ENCODE results near the gene SOCS6.
"Not testable (repeated sequence)": the region's sequence is repeated elsewhere in the genome, so short reads cannot be mapped to it uniquely, and the experiment has no call there.

SOCS6 gene

DNA sequence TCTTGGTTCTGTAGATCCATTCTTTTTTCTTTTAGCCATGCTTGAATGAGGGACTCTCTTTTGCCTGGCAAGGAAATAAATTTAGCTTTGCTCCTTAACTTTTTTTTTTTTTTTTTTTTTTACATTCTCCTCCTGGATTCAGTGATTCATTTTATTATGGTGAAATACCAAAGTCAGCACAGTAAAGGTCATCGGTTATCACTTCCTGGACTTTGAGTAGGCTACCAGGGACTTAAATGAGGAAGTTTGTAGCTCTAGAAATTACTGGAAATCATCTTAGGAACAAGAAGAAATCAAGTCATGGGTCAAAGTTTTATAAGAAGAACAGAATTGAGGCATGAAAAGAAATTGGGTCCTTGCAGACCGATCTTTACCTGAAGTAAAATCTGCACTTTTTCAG is 75.0 kb downstream of the SOCS6 start:
- DNase-seq = no peak

DNA sequence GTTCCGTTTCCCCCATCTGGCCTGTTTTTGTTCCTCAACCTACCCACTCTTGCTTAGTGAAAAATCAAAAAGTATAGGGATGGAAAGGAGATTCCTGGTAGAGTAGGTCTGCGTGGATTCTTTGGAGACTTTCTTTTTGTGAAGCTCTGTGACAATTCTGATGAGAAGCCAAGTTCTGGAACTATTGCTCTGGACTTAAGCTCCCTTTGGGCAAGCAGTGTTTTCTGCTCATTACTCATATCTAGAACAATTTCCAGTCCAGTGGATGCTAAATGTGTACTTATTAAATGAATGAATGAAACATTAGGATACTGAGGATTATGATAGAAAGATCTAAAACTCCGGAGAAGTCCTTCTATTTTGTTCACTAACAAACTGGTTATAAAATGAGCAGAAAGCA is 76.5 kb downstream of the SOCS6 start:
- DNase-seq = no peak

GRCh38 chr18:70366174-70366573 is 77.3 kb downstream of the SOCS6 start:
- no peak for DNase-seq

DNA sequence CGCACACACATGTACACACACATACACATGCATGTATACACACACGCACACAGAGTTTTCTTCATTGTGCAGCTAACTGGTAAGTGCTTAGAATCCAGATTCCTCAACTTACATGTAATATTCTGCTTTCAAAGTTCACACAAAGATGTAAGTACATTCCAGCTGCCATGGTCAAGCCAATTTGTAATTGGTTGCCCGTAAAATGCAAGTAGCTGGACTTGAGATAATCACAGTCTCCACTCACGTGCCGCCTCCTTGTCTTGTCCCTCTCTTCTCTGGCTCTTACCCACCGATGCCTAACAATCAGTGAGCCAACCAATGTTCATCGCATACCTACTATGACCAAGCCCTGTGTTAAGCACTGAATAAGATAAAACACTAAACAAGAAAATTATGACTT is 77.8 kb downstream of the SOCS6 start:
- no peak for DNase-seq

DNA sequence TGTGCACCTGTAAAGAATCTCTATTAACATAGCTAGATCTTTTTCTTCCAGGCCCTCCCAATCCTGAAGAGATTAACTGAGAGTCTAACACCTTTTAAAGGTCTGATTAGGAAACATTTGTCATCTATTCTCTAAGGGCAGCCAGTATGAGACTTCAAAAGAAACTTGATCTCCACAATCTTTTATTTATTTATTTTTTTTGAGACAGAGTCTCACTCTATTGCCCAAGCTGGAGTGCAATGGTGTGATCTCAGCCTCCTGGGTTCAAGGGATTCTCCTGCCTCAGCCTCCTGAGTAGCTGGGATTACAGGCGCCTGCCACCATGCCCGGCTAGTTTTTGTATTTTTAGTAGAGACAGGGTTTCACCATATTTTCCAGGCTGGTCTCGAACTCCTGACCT is 78.5 kb downstream of the SOCS6 start:
- not testable (repeated sequence) for DNase-seq

DNA sequence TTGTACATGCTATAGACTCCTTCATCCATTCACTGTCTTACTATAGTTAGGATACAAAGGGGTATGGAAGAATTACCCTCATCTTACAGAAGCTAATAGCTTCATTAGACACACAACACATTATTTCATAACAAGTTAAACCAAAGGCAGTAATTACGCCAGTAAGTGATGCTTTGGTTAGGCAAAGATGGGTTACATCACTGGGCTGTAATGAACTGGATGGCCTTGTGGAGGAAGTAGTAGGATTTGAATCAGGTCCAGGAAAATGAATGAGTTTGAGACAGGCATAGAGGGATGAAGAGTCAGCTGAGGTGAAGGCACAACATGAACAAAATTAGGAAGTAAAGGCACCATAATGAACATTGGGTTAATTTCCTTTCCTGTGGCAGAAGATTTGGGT is 80.1 kb downstream of the SOCS6 start:
- DNase-seq = no peak

DNA sequence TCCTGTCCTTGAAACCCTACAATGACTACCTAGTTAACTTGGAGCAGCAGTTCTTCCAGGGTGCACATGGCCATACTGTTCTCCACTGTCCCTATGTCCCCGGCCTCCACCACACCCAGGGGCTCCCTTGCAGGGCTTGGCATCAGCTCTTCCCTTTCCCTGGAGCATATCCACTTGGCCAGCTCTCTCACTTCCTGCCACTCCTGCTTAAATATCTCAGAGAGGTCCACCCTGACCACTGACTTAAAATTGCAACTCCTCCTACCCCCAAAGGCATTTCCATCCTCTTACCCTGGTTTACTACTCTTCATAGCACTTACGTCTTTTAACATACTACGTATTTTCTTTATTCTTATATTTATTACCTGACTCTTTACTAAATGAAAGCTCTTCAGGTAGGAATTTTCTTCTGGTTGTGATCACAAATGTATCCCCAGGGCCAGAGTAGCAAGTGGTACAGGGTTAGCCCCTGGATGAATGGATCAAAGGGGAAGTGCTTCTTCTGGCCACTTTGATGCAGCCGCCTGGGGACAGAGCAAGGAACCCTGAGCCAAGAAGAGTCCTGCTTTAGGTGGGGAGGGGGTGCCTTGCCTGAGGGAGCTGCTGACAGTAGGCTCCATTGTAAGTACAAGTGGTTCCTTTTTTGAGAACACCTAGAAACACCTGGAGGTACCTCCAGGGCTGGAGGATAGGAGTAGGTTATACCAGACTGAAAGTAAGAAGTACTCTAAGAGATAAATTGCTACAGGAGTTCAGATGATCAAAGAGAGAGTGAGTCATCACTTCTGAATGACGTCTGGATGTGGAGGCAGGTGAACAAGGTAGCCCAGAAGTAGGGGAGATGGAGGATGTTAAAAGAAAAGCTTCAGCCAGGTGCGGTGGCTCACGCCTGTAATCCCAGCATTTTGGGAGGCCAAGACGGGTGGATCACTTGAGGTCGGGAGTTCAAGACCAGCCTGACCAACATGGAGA is 82.2 kb downstream of the SOCS6 start:
- DNase-seq = no peak

DNA sequence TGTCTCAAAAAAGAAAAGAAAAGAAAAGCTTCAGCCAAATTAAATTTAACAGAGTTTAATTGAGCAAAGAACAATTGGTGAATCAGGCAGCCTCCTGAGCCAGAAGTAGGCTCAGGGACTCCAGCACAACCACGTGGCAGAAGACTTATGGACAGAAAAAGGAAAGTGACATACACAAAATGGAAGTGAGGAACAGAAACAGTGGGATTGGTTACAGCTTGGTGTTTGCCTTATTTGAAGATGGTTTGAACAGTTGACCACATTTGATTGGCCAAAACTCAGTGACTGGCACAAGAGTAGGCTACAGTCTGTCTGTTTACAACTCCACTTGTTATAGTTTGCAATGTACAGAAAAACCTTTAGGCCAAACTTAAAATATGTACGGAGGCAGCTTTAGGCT is 83.1 kb downstream of the SOCS6 start:
- DNase-seq = no peak

DNA sequence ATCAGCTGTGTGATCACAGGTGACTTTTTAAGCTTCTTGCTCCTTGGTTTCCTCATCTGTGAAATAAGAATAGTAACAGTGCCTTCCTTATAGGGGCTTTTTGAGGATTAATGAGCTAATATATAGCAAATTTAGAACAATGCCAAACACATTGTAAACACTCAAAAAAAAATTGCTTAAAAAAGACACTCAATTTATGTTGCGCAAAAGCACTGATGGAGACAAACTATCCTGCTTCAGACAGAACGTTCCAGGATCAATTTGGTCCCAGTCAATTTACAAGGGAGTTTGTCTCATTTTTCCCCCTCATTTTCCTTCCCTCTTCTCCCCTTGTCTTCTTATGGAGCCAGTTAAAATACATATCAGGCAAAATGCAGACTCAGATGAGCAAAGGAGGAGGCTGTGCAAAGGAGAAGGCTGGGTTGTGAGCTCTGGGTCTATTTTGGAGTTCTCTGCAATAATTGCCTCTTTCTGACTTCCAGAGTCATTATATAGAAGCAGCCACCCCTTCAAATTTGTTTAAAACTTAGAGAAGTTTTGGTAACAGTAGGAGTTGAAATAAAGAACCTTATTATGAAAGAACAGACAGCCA is 83.7 kb downstream of the SOCS6 start:
- no peak for DNase-seq

DNA sequence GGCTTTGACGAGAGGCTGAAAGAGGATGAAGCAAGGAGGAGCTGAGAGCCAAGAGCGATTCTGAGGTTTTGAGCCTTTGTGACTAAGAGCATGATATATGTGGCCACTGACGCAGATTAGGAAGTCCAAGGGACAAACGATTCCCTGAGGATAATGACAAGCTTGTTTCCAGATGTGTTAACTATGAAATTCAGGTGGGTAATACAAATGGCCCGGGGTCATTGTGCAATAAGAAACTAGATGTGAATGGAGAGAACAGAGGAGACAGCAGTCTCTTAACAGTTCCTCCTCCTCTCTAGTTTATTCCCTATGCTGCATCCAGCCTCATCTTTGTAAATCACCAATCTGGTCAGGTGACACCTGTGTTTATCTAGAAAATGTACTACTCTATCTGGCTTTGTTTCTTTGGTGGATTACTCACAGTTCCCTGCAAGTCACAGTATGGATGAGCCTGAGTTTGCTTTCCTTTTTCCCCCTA is 84.2 kb downstream of the SOCS6 start:
- DNase-seq = no peak

- DNase-seq = no peak
Measured at GRCh38 chr18:70374154-70374553, 85.3 kb downstream of the SOCS6 start.

DNA sequence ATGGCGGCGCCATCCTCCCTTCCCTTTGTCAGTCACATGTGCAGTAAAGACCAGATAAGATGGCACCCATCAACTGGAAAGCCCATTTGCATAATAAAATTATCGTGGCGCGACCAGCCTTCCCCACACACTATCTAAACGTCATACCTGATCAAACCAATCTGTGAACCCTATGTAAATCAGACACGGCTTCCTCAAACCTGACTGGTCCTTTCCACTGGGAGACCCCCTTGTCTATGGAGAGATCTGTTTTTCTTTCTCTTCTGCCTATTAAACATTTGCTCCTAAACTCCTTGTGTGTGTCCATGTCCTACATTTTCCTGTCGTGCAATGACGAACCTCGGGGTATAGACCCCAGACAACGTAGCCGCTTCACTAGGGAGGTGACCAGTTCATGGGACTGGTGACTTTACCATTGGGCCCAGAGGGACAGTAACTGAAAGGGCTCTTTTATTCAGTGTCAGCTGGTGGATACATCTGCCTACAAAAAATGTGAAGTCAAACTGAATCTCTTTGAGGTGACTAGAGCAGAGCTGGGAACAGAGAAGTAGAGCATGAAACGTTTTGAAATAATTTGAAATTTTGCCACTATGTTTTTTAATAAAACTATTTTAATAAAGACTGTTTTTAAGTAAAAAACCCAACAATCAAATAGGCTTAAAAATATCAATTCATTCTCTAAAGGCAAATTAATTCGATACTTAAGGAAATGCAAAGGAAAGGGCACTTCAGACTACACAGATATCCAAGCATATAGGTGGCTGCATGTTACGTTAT is 87.5 kb downstream of the SOCS6 start:
- no peak for DNase-seq

DNA sequence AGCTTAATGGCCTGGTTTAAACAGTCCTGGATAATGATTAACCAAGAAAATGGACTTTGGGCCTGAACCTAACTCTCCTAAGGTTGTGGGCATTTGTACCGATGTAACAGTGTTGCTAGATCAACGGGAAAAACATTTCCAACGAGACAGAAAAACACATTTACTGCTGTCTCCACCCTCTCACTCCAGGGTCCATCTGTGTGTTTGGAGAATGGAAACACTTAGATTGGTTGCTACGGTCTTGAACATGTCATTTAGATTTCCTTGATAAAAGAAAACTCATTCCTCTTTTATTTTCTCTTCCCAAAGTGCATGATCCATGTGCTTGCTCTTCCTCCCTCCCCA is 88.0 kb downstream of the SOCS6 start:
- no peak for DNase-seq

- DNase-seq = no peak
Measured at GRCh38 chr18:70377317-70377799, 88.5 kb downstream of the SOCS6 start.

- DNase-seq = no peak
Measured at GRCh38 chr18:70377857-70378701, 89.2 kb downstream of the SOCS6 start.

All from stimulated activated CD8-positive, alpha-beta memory T cell treated with anti-CD3 and anti-CD28 coated beads, Interleukin-4, amount 100 ng/mL, for 48 hours (primary cell).